ENCODE results near the gene ADAMTS12. TPM values are rescaled to one million over a fixed set of nuclear protein-coding genes. Genes with fewer than 3 reads are reported as not detected.
A peak's percentile ranks its signal among the peaks of the same experiment; 100 is the strongest.

The ADAMTS12 gene
- total RNA-seq, 1 experiment from 2014 or later, result 9.1 TPM

DNA sequence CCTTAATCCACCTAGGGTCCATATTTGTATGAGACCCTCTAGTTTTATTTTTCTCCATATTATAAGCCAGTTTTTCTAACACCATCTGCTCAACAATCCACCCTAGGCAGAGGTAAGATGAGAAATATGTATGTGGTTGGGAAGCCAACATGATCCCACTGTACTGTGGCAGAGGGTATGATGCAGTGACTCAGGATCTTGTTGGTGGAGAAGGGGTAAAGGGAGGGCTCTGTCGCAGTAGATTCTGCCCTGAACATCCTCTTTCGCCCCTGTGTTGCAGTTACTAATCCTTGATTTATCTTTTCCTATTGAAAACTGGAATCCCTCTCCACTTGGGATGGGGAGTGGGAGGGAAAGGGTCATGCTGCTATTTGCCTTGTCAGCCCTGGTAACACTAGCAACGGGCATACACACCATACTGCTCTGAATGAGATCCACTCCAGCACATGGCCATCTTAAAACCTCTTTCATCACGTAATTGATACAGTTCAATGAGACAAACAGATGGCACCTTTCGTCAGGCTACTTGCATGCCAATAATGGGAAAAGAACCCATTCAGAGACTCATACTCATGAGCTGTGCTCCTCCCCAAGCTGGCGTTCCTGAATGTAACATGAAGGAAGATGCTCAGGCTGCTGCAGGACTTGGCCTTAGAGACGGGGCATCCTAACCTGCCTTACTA, 63.0 kb downstream of the ADAMTS12 start:
- Histone ChIP-seq H3K9me3 (replicated peaks) (no peaks in the 10 kb centered on the region), H3K27ac (no peak overlapping the region), H3K36me3 (no peaks in the 10 kb centered on the region), H3K4me1 (replicated peaks) (peaks cover 12% of the 10 kb centered on the region), H3K4me3 (no peak overlapping the region), H3K27me3 (replicated peaks) (no peaks in the 10 kb centered on the region)
- DNase-seq (ENCODE audit: low read depth in 1 of 2, low spot score in 2 of 2), result no peak

DNA sequence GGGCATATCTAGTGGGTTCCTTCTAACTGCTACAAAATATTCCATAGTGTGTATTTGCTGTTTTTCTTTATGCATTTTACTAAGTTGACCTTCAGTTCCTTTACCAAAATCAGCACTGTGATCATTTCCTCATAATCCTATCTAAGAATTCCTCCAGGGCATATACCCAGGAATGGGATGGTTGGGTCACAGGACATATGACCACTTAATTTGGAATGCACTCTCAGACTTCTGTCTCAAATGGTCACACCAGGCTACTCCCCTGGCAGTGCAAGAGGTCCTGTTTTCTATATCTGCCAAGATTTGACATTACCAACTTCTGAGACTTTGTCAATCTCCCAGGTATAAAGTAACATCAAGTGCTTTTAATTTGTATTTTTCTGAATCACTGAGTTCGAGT, 63.9 kb downstream of the ADAMTS12 start:
- H3K4me1 ChIP-seq (replicated peaks), result peaks cover 12% of the 10 kb centered on the region
- DNase-seq (ENCODE audit: low read depth in 1 of 2, low spot score in 2 of 2), result no peak
- H3K9me3 ChIP-seq (replicated peaks), result no peaks in the 10 kb centered on the region
- no peak overlapping the region for H3K4me3 ChIP-seq
- no peaks in the 10 kb centered on the region for H3K27me3 ChIP-seq (replicated peaks)
- no peaks in the 10 kb centered on the region for H3K36me3 ChIP-seq
- no peak overlapping the region for H3K27ac ChIP-seq

DNA sequence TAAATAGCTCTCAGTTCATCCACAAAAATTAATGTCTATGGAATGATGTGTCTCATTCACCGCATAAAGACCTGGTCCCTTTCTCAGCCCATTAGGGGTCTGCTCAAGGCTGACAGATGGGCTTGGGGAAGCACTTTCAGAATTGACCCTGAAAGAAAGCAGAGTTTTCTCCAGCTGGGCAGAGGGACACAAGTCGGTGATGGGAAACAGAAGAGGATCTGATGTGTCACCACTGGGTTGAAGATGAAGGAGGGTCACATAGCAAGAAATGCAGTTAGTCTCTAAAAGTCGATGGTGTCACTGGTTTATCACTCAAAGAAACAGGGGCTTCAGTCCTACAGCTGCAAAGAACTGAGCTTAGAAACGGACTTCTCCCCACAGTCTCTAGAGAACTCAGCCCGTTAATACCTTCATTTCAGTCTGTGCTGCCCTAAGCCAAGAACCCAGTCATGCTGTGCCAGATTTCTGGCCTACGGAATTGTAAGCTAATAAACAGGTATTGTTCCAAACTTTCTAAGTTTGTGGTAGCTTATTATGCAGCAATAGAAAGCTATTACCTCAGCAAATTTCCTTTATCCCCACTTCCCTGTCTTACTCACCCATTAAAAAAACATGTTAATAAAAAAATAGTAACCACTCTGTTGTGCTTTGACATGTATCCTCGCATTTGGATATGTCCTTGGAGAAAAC, 64.6 kb downstream of the ADAMTS12 start:
- no peak for DNase-seq (ENCODE audit: low read depth in 1 of 2, low spot score in 2 of 2)
- H3K9me3 ChIP-seq (replicated peaks), result no peaks in the 10 kb centered on the region
- H3K36me3 ChIP-seq, result no peaks in the 10 kb centered on the region
- H3K27me3 ChIP-seq (replicated peaks), result no peaks in the 10 kb centered on the region
- H3K4me3 ChIP-seq, result no peak overlapping the region
- no peak overlapping the region for H3K27ac ChIP-seq
- H3K4me1 ChIP-seq (replicated peaks), result peaks cover 12% of the 10 kb centered on the region

DNA sequence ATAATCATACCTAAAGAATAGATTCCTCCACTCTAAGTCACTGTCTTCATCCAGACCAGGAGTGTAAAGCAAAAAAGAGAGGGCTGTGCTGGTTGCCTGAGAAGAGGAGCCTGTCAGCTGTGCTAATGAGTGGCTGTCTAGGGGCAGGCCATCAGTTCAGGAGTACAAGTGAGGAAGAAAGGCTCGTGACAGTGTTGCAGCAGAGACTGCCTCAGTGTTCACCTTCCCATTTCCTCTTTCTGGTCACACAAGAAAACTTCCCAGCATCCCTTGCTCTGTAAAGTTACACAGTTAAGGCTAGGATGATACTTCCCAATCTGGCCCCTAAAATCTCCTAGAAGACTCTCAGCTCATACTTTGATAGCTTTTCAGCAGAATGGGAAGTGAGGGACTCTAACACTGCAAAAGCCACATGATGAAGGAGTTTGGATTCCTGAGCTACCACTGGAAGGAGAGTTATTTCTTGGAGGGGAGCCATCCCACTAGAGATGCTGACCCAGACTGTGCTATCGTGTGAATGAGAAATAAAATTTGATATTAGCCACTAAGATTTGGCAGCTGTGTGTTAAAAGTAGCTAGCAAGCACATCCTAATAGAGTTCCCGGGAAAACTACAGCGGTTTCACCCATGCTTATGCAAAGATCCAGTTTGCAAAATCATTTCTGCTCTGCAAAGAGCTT, 67.1 kb downstream of the ADAMTS12 start:
- DNase-seq (ENCODE audit: low read depth in 1 of 2, low spot score in 2 of 2), result no peak
- Histone ChIP-seq H3K4me1 (replicated peaks) (peaks cover 12% of the 10 kb centered on the region), H3K36me3 (no peaks in the 10 kb centered on the region), H3K4me3 (no peak overlapping the region), H3K9me3 (replicated peaks) (no peaks in the 10 kb centered on the region), H3K27me3 (replicated peaks) (no peaks in the 10 kb centered on the region), H3K27ac (no peak overlapping the region)

DNA sequence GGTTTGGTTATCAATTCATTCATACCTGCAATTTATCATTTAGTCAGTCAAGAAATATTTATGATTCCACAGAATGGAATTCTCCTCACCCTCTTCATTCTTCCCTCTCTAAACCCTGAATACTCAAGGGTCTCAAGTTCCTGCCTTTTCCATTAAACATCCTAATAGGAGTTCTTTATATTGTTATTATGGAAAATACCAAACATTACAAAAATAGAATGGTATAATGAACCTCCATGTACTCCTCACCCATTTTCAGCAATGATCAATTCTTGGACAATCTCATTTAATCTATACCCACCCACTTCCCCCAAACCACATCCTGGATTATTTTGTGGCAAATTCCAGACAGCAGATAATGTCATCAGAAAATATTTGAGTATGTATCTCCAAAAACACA, 74.5 kb downstream of the ADAMTS12 start:
- Histone ChIP-seq H3K4me3 (no peak overlapping the region), H3K4me1 (replicated peaks) (peaks cover 11% of the 10 kb centered on the region), H3K36me3 (no peaks in the 10 kb centered on the region), H3K27me3 (replicated peaks) (no peaks in the 10 kb centered on the region), H3K27ac (no peak overlapping the region), H3K9me3 (replicated peaks) (no peaks in the 10 kb centered on the region)
- DNase-seq (ENCODE audit: low read depth in 1 of 2, low spot score in 2 of 2), result no peak

DNA sequence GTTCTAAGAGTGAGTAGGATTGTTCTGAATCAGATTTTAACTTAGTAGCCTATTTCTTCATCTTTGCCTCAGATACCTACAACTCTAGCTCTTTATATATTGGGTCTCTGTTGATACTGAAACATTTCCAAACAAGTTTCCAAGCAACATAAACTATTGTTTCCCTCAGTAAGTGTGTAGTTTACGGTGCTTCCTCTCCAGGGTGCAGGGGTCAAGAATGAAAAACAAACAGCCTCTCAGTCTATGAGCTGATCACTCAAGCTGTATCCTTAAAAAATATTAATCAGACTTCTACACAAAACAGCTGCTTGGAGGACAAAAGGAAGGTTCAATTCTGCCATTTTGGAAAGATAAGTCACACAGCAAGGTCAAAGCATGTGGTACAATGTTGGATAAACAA, 75.0 kb downstream of the ADAMTS12 start:
- no peak for DNase-seq (ENCODE audit: low read depth in 1 of 2, low spot score in 2 of 2)

DNA sequence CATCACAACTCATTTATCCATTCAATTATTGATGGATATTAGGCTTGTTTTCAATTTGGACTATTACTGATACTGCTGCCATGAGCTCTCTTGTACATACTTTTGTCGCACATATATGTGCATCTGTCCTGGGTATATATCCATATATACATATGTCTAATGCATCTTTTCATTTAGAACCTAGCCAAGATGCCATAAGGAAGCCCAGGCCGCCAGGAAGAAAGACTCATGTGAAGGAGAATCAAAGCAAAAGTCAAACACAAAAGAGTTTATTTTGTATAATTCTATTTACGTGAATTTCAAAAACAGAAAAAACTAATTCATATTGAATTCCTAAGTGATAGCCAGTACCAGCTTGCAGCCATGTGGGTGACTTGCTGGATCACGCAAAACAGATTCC, 79.0 kb downstream of the ADAMTS12 start:
- H3K27ac ChIP-seq, result no peak overlapping the region
- H3K27me3 ChIP-seq (replicated peaks), result no peaks in the 10 kb centered on the region

More for the DNA sequence above, 75.0 kb downstream of the ADAMTS12 start:
- H3K27me3 ChIP-seq (replicated peaks), result no peaks in the 10 kb centered on the region
- no peaks in the 10 kb centered on the region for H3K36me3 ChIP-seq
- peaks cover 11% of the 10 kb centered on the region for H3K4me1 ChIP-seq (replicated peaks)
- H3K27ac ChIP-seq, result peak overlapping the region; percentile 21; the same call in 1 of the 2 replicates
- no peaks in the 10 kb centered on the region for H3K9me3 ChIP-seq (replicated peaks)
- H3K4me3 ChIP-seq, result no peak overlapping the region

DNA sequence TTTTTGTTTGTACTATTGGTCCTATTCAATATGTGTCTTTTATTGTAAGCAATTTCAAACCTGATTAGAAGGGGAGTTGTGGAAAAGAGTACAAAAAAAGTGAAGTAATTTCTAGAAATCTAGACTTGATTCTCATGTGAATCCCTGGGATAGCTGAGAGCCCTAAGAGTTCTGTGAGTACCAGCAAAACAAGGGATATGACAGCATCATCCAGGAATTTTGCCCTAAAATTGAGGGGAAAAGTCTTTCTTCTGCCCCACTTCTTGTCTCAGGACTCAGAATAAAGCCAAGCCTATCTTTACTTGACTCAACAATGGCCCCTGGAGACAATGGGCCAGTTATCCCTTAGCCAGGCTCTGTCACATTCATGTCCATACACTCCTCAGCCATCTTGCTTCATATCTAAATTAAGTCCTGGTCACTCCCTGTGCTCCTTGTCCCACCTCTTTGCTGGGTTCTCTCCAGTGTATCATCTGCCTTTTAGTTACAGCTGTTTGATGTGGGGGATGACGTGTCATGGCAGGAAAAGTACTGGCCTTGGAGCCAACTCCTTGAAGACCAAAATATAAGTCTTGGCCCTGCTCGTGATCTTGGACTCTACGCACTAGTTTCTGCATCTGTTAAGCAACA, 81.2 kb downstream of the ADAMTS12 start:
- Histone ChIP-seq H3K9me3 (replicated peaks) (no peaks in the 10 kb centered on the region), H3K4me3 (no peak overlapping the region), H3K27ac (no peak overlapping the region), H3K27me3 (replicated peaks) (no peaks in the 10 kb centered on the region), H3K36me3 (no peaks in the 10 kb centered on the region), H3K4me1 (replicated peaks) (peaks cover 23% of the 10 kb centered on the region)
- peak in 1 of 2 experiments; percentile 4 for DNase-seq (ENCODE audit: low read depth in 1 of 2, low spot score in 2 of 2)

More for the DNA sequence above, 79.0 kb downstream of the ADAMTS12 start:
- DNase-seq (ENCODE audit: low read depth in 1 of 2, low spot score in 2 of 2), result no peak
- Histone ChIP-seq H3K4me1 (replicated peaks) (peaks cover 23% of the 10 kb centered on the region), H3K9me3 (replicated peaks) (no peaks in the 10 kb centered on the region), H3K36me3 (no peaks in the 10 kb centered on the region), H3K4me3 (no peak overlapping the region)

DNA sequence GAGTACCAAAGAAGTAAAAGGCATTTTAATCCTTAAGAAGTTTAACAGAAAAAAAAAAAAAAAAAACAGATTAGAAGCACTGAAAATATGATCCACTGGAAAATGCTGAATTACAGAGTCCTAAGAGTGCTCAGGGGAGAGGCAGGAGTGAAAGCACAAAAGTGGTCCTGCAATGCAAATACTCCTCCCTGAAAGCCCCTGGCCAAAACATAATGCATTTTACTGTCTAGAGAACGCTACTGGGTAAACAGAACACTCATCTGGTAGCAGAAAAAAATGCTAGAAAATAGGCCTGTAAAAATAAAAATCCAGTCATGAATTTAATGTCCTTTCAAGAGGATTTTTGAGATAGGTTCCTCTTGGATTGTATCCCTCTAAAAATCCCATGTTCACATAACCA, 81.9 kb downstream of the ADAMTS12 start:
- DNase-seq (ENCODE audit: low read depth in 1 of 2, low spot score in 2 of 2), result no peak
- H3K4me1 ChIP-seq (replicated peaks), result peaks cover 23% of the 10 kb centered on the region
- H3K9me3 ChIP-seq (replicated peaks), result no peaks in the 10 kb centered on the region
- H3K27me3 ChIP-seq (replicated peaks), result no peaks in the 10 kb centered on the region
- H3K27ac ChIP-seq, result no peak overlapping the region
- no peak overlapping the region for H3K4me3 ChIP-seq
- H3K36me3 ChIP-seq, result no peaks in the 10 kb centered on the region

DNA sequence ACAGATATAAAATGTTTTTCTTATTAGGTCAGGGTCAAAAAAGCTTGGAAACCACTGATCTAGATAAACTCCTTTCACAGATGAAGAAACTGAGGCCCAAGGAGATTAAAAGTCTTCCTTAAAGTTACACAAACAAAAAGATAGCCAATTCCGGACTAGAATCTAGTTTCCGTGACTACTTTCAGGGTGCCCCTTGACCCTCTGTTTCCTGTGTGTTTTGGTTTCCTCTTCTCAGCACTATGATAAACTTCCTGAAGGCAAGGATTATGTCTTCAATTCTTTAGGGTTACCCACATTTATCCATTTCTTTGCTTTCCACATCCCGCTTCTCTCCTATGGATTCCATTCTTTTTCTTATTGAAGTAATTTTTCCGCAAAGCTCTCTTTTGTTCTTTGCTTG, 83.1 kb downstream of the ADAMTS12 start:
- no peak for DNase-seq (ENCODE audit: low read depth in 1 of 2, low spot score in 2 of 2)
- Histone ChIP-seq H3K4me3 (no peak overlapping the region), H3K9me3 (replicated peaks) (no peaks in the 10 kb centered on the region), H3K27ac (no peak overlapping the region), H3K36me3 (no peaks in the 10 kb centered on the region), H3K27me3 (replicated peaks) (no peaks in the 10 kb centered on the region), H3K4me1 (replicated peaks) (peaks cover 23% of the 10 kb centered on the region)

DNA sequence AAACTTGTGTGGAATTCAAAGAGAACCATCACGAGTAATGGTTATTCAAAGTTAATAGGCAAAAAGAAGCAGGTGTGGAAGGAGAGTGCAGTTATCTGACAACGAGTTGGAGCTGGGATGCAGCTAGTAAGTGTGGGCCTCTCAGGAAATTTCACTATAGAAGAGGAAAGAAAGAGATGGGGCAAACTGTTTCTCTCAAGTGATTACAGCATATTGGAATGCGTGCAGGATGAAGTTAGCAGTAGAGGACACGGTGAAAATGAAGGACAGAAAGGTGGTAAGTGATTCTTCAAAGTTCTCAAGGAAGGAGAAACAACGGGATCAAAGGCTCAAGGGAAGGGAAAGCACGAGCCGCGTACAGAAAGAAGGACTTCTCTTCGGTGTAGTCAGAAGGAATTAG, 84.0 kb downstream of the ADAMTS12 start:
- no peaks in the 10 kb centered on the region for H3K9me3 ChIP-seq (replicated peaks)
- no peaks in the 10 kb centered on the region for H3K36me3 ChIP-seq
- no peak overlapping the region for H3K4me3 ChIP-seq
- peaks cover 23% of the 10 kb centered on the region for H3K4me1 ChIP-seq (replicated peaks)
- H3K27ac ChIP-seq, result peak overlapping the region; percentile 49; the same call in 1 of the 2 replicates
- no peaks in the 10 kb centered on the region for H3K27me3 ChIP-seq (replicated peaks)
- DNase-seq (ENCODE audit: low read depth in 1 of 2, low spot score in 2 of 2), result no peak

DNA sequence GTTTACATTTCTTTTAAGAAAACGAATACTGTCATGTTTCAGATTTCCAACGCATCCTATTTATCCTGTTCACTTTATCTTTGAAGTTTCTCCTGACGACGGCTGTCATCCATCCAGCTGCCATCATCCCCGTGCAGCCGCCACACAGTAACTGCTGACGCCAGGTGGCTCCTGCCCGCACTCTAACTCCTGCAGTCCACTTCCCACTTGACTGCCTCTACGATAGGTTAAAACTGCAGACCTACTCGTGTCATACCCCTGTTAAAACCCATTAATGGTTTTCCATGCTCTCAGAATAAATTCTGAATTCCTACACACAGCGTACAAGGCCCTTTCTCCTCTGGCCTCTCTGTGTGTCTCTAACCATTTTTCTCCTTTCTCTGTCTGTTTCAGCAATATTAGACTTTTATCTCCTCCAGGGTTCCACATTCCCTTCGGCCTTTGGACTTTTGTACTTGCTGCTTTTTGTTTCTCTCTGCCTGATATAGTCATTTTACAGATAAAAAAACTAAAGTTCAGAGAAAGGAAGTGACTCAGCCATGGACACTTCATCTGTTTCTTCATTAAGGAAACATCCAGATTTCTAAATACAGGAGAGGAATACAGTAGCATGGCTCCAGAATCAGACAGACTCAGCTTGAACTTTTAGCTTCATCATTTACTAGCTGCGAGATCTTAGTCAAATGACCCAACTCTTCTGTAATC, 84.9 kb downstream of the ADAMTS12 start:
- Histone ChIP-seq H3K4me1 (replicated peaks) (peaks cover 23% of the 10 kb centered on the region), H3K27me3 (replicated peaks) (no peaks in the 10 kb centered on the region), H3K9me3 (replicated peaks) (no peaks in the 10 kb centered on the region), H3K4me3 (no peak overlapping the region), H3K36me3 (no peaks in the 10 kb centered on the region), H3K27ac (peak overlapping the region; percentile 49)
- peak in 1 of 2 experiments; percentile 21 for DNase-seq (ENCODE audit: low read depth in 1 of 2, low spot score in 2 of 2)

DNA sequence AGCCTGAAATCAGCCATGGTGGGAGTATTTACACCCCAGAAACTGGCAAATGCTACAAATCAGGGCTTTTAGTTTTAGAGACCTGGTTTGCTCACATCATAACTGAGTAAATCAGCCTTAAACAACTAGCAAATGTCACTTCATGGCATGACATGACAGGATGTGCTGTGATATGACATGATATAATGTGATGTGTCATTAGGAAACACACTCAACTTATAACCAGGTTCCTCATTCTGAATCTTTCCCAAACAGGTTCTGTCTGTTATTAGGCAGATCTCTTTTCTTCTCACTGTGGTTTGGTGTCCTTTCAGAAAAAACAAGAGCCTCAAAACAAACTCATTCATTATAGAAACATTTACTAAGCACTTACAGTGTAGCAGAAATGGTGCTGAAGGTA, 90.5 kb downstream of the ADAMTS12 start:
- H3K9me3 ChIP-seq (replicated peaks), result no peaks in the 10 kb centered on the region
- no peaks in the 10 kb centered on the region for H3K4me1 ChIP-seq (replicated peaks)
- no peaks in the 10 kb centered on the region for H3K27me3 ChIP-seq (replicated peaks)
- no peak overlapping the region for H3K4me3 ChIP-seq
- H3K36me3 ChIP-seq, result no peaks in the 10 kb centered on the region
- no peak overlapping the region for H3K27ac ChIP-seq
- DNase-seq (ENCODE audit: low read depth in 1 of 2, low spot score in 2 of 2), result no peak
